GM06990 (cell line): ENCODE measurements around the gene ZNF609.

Experiments
- DNase-seq: peaks from one replicate; pipeline ENCODE4 v3.0.0-alpha.2; 2011; ENCODE audit not compliant: insufficient read length; ENCODE audit errors: extremely low read depth
- H3K27me3 ChIP-seq: replicated peaks from 2 replicates; pipeline ENCODE4 v1.6.0; 2011; ENCODE audit warnings: low read length; ENCODE audit not compliant: control insufficient read depth, insufficient read depth
- H3K36me3 ChIP-seq: 2 replicates; pipeline ENCODE4 v1.5.1; 2011; ENCODE audit warnings: low read length; ENCODE audit not compliant: control insufficient read depth, insufficient read depth
- H3K4me3 ChIP-seq: replicated peaks from 2 replicates; pipeline ENCODE4 v1.5.1; 2011; ENCODE audit warnings: low read depth, mild to moderate bottlenecking, control low read depth, low read length
- TF ChIP-seq, protein P1 (sequence below): IDR thresholded peaks from 2 replicates; pipeline ENCODE4 v1.5.1; 2011; ENCODE audit warnings: low read length, control low read depth, mild to moderate bottlenecking, inconsistent platforms; ENCODE audit not compliant: insufficient read depth, poor library complexity, severe bottlenecking

The ZNF609 gene

DNA sequence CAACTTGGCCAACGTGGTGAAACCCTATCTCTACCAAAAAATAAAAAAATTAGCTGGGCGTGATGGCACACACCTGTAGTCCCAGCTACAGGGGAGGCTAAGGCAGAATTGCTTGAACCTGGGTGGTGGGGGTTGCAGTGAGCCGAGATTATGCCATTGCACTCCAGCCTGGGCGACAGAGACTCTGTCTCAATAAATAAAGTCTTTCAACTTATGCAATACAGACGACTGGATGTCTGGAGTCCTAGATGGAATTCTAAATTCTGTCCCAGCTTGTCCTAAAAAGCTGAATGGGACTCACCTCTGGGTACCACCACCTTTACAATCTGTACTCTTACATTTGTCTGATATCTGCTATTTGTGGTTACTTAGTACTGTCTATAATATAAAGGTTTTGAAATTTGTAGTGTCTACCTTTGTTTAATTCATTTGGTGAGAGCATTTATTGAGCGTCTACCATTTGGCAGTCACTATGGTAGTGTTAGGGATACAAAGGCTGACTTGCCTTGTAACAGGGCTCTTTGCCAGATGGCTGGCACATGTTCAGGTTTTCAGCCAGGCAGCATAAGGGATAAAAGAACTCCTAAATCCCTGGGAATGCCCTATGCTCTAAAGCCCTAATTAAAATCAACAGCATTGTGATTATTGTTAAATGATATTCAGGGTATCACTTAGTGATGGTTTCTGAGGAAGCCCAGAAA, 7.2 kb upstream of the ZNF609 start:
- no peaks in the 10 kb centered on the region for H3K27me3 ChIP-seq
- TF ChIP-seq, protein P1, sequence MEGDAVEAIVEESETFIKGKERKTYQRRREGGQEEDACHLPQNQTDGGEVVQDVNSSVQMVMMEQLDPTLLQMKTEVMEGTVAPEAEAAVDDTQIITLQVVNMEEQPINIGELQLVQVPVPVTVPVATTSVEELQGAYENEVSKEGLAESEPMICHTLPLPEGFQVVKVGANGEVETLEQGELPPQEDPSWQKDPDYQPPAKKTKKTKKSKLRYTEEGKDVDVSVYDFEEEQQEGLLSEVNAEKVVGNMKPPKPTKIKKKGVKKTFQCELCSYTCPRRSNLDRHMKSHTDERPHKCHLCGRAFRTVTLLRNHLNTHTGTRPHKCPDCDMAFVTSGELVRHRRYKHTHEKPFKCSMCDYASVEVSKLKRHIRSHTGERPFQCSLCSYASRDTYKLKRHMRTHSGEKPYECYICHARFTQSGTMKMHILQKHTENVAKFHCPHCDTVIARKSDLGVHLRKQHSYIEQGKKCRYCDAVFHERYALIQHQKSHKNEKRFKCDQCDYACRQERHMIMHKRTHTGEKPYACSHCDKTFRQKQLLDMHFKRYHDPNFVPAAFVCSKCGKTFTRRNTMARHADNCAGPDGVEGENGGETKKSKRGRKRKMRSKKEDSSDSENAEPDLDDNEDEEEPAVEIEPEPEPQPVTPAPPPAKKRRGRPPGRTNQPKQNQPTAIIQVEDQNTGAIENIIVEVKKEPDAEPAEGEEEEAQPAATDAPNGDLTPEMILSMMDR = no peak
- no peak for DNase-seq
- H3K4me3 ChIP-seq = no peak overlapping the region
- H3K36me3 ChIP-seq = no peaks in the 10 kb centered on the region; the same call in 1 of the 2 replicates

DNA sequence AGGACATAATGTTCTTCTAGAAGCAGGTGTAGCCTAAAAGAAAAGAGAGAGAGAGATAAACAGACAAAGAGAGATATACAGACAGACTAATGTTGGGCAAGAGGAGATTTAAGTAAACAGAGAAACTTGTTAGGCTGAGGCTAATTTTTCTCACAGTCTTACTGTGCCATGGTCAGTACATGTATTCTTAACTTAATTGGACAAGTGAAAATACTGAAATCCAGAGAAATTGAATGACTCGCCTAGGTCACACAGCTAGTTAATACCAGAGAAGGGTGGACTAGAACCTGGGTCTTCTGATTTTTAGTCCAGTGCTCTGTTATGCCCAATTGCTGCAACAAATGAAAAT, 6.7 kb upstream of the ZNF609 start:
- Histone ChIP-seq H3K27me3 (no peaks in the 10 kb centered on the region), H3K4me3 (no peak overlapping the region), H3K36me3 (no peaks in the 10 kb centered on the region; the same call in 1 of the 2 replicates)
- TF ChIP-seq, protein P1 = no peak
- DNase-seq = no peak

DNA sequence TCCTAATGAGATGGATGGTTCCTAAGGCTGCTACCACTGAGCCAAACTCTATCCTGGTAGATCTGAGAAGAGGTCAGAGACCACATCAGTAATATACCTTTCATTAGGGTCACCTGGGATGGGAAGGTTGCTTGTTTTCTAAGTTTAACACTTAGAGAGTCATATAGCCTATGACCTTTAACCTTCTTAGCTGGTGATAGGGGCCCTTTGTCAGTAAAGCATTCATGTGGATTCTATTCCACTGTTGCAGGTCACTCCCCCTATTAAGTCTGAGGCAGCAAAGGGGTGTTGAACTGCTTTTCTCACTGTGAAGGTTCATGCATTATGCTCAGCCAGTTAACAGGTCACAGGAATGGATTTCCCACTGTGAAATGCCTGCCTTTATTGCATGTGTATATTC, 6.1 kb upstream of the ZNF609 start:
- no peaks in the 10 kb centered on the region for H3K27me3 ChIP-seq
- H3K4me3 ChIP-seq = no peak overlapping the region
- H3K36me3 ChIP-seq = no peaks in the 10 kb centered on the region; the same call in 1 of the 2 replicates
- TF ChIP-seq, protein P1 = no peak
- no peak for DNase-seq

DNA sequence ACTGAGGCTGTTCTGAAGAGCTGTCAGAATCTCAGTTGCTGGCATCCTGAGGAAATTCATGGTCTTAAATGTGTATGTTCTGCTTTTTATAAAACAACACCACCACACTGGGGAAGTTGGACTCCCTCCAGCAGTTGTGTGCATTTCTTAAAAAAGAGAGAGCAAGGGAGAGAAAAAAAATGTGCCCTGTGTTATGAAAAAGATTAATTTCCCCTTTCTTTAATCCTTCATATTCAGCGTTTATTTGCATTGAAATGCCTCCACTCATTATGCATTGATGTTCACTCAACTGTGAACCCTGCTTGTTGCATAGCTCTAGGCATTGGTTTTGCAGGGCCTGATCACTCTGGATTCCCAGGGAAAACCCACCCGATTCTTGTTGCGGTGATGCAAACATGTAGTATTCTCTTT, 4.4 kb upstream of the ZNF609 start:
- DNase-seq = no peak
- H3K36me3 ChIP-seq = no peaks in the 10 kb centered on the region
- TF ChIP-seq, protein P1 = no peak
- no peaks in the 10 kb centered on the region for H3K27me3 ChIP-seq
- H3K4me3 ChIP-seq = no peak overlapping the region

DNA sequence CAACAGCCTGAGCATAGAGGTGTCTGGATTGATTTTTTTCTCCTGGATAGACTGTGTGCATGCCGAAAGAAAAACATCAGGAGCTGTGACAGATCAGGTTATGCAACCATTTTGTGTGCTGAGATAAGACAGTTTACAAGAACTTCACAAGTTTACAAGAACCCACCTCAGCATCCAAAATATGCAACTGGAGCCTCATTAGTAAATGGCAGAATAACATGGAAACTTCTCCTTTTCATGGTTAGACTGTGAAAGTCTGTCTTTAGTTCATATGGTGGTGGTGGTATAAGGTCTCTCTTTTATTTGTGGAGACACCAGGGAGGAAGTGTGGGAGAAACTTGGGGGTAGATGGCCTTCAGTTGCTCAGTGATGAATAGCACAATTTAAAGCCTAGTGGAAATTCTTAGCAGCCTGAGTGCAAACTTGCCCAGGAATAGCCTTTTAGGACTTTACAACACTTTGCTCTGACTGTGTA, 3.7 kb upstream of the ZNF609 start:
- Histone ChIP-seq H3K36me3 (no peaks in the 10 kb centered on the region), H3K4me3 (no peak overlapping the region), H3K27me3 (no peaks in the 10 kb centered on the region)
- no peak for DNase-seq
- TF ChIP-seq, protein P1 = no peak
